HEK293T (cell line): ENCODE data around the gene LRRC27.

Source experiments
- CTCF ChIA-PET: fragments of 350-600 bp; formaldehyde crosslinking; extraction: SDS; loops from one replicate; lab custom pipeline; 2021; ENCODE audit warnings: antibody characterized with exemption, inconsistent platforms; lab: Yijun Ruan, JAX
- POLR2A ChIA-PET: fragments of 350-600 bp; formaldehyde crosslinking; extraction: SDS; loops from one replicate; lab custom pipeline; 2020; ENCODE audit warnings: antibody characterized with exemption, inconsistent platforms; lab: Yijun Ruan, JAX
- DNase-seq: peaks from one replicate; pipeline ENCODE4 v3.0.0; 2012; ENCODE audit warnings: mixed read lengths; ENCODE audit errors: extremely low spot score
- ARNT ChIP-seq: fragments of 450-650 bp; IDR thresholded peaks from 2 replicates; pipeline ENCODE4 v1.6.1; 2017; ENCODE audit warnings: mild to moderate bottlenecking
- BHLHE40 ChIP-seq: fragments of 450-650 bp; IDR thresholded peaks from 2 replicates; pipeline ENCODE4 v1.6.1; 2016; ENCODE audit warnings: mild to moderate bottlenecking, moderate library complexity, borderline replicate concordance
- CTBP1 ChIP-seq: fragments of 450-650 bp; IDR thresholded peaks from 2 replicates; pipeline ENCODE4 v1.6.1; 2016; ENCODE audit warnings: borderline replicate concordance
- ELF4 ChIP-seq: fragments of 450-650 bp; IDR thresholded peaks from 2 replicates; pipeline ENCODE4 v1.6.1; 2017; ENCODE audit warnings: antibody characterized with exemption
- FOXA1 ChIP-seq: fragments of 450-650 bp; IDR thresholded peaks from 2 replicates; pipeline ENCODE4 v1.6.1; 2016; ENCODE audit warnings: mild to moderate bottlenecking
- FOXK2 ChIP-seq: fragments of 450-650 bp; IDR thresholded peaks from 2 replicates; pipeline ENCODE4 v1.6.1; 2016; ENCODE audit warnings: mild to moderate bottlenecking
- FOXM1 ChIP-seq: fragments of 450-650 bp; IDR thresholded peaks from 2 replicates; pipeline ENCODE4 v1.6.1; 2017; ENCODE audit warnings: mild to moderate bottlenecking, borderline replicate concordance
- HDGF ChIP-seq: fragments of 450-650 bp; IDR thresholded peaks from 2 replicates; pipeline ENCODE4 v1.6.1; 2017; ENCODE audit warnings: antibody characterized with exemption, borderline replicate concordance
- L3MBTL2 ChIP-seq: fragments of 450-650 bp; conservative IDR thresholded peaks from 2 replicates; pipeline ENCODE4 v1.6.1; 2016; ENCODE audit warnings: mild to moderate bottlenecking
- LEF1 ChIP-seq: fragments of 450-650 bp; IDR thresholded peaks from 2 replicates; pipeline ENCODE4 v1.6.1; 2017; ENCODE audit warnings: mild to moderate bottlenecking, borderline replicate concordance
- NFRKB ChIP-seq: fragments of 450-650 bp; IDR thresholded peaks from 2 replicates; pipeline ENCODE4 v1.6.1; 2016; ENCODE audit warnings: mild to moderate bottlenecking, moderate library complexity
- SP1 ChIP-seq: fragments of 450-650 bp; IDR thresholded peaks from 2 replicates; pipeline ENCODE4 v1.6.1; 2017
- SUZ12 ChIP-seq: fragments of 450-650 bp; IDR thresholded peaks from 2 replicates; pipeline ENCODE4 v1.6.1; 2016; ENCODE audit warnings: mild to moderate bottlenecking
- TARDBP ChIP-seq: fragments of 450-650 bp; IDR thresholded peaks from 2 replicates; pipeline ENCODE4 v1.6.1; 2016
- ZNF384 ChIP-seq: fragments of 450-650 bp; IDR thresholded peaks from 2 replicates; pipeline ENCODE4 v1.6.1; 2016
- TF ChIP-seq, protein P1 (sequence below): fragments of 450-650 bp; IDR thresholded peaks from 2 replicates; pipeline ENCODE4 v1.6.1; 2016

LRRC27 gene

GRCh38 chr10:132406750-132407149 lies 74.8 kb downstream of the LRRC27 start:
- POLR2A ChIA-PET, result no interaction called here

DNA sequence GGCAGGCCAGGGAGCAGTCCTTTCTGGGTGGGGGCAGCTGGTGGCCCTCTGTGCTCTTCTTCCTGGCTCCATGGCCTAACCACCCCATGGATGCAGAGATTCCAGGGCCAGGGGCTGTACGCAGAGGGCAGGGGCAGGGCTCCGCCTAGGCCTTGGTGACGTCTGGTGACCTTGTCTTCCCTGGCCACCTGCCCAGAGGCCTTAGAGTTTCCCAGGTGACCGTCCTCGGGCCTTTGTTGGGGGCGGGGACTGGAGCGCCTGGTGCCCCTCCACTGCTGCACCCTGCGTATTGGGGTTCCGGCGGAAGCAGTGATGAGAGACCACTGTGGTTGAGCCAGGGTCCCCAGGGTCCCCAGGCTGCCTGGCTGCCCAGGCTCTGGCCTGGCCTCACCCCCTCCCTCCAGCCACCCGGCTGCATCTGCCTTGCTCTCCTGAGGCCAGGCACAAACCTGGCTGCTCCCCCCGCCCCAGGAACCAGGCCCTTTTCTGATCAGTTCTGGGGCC lies 75.3 kb downstream of the LRRC27 start:
- ChIA-PET CTCF (no interaction called here), POLR2A (no interaction called here)
- DNase-seq, result no peak
- TF ChIP-seq BHLHE40 (no peak), FOXK2 (no peak), ELF4 (no peak)
- TF ChIP-seq, protein P1, sequence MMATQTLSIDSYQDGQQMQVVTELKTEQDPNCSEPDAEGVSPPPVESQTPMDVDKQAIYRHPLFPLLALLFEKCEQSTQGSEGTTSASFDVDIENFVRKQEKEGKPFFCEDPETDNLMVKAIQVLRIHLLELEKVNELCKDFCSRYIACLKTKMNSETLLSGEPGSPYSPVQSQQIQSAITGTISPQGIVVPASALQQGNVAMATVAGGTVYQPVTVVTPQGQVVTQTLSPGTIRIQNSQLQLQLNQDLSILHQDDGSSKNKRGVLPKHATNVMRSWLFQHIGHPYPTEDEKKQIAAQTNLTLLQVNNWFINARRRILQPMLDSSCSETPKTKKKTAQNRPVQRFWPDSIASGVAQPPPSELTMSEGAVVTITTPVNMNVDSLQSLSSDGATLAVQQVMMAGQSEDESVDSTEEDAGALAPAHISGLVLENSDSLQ, result no peak

More at GRCh38 chr10:132406750-132407149, 74.8 kb downstream of the LRRC27 start:
- TF ChIP-seq, protein P1, result no peak
- TF ChIP-seq ARNT (no peak), CTBP1 (no peak), FOXK2 (no peak), HDGF (no peak), NFRKB (no peak), L3MBTL2 (no peak), LEF1 (no peak), FOXM1 (no peak), BHLHE40 (no peak), SUZ12 (no peak), FOXA1 (no peak), TARDBP (no peak), ELF4 (no peak)
- CTCF ChIA-PET, result no interaction called here
- DNase-seq, result no peak

- TF ChIP-seq, protein P1, result no peak
- TF ChIP-seq BHLHE40, result no peak
- CTCF ChIA-PET, result no interaction called here
- DNase-seq, result no peak
- POLR2A ChIA-PET, result no interaction called here
Measured at GRCh38 chr10:132407846-132408278, 75.9 kb downstream of the LRRC27 start.

GRCh38 chr10:132408367-132408781 lies 76.4 kb downstream of the LRRC27 start:
- no peak for DNase-seq
- ChIA-PET CTCF (no interaction called here), POLR2A (no interaction called here)

GRCh38 chr10:132408823-132409666 lies 77.1 kb downstream of the LRRC27 start:
- DNase-seq, result no peak
- ChIA-PET CTCF (no interaction called here), POLR2A (no interaction called here)
- no peak for TF ChIP-seq CTBP1
- no peak for TF ChIP-seq ARNT
- TF ChIP-seq, protein P1, result no peak
- TF ChIP-seq HDGF, result no peak
- no peak for TF ChIP-seq FOXK2
- no peak for TF ChIP-seq L3MBTL2
- TF ChIP-seq SP1, result no peak
- no peak for TF ChIP-seq BHLHE40
- no peak for TF ChIP-seq ELF4
- no peak for TF ChIP-seq FOXA1
- TF ChIP-seq TARDBP, result no peak

More at GRCh38 chr10:132408367-132408781, 76.4 kb downstream of the LRRC27 start:
- TF ChIP-seq L3MBTL2, result no peak
- TF ChIP-seq SP1, result no peak
- TF ChIP-seq, protein P1, result no peak
- TF ChIP-seq LEF1, result no peak
- no peak for TF ChIP-seq TARDBP
- no peak for TF ChIP-seq SUZ12
- TF ChIP-seq FOXK2, result no peak
- no peak for TF ChIP-seq ZNF384
- TF ChIP-seq HDGF, result no peak
- no peak for TF ChIP-seq BHLHE40
- no peak for TF ChIP-seq NFRKB
- TF ChIP-seq ARNT, result no peak
- no peak for TF ChIP-seq FOXA1
- no peak for TF ChIP-seq ELF4
- TF ChIP-seq CTBP1, result no peak
- no peak for TF ChIP-seq FOXM1
